ENCODE data around the gene DPEP1. TPM values are rescaled to one million over a fixed set of nuclear protein-coding genes. Genes with fewer than 3 reads are reported as not detected.

Gene DPEP1
- total RNA-seq, 1 experiment from 2014 or later: 1.1 TPM

GRCh38 chr16:89596061-89596689, 17.3 kb upstream of the DPEP1 start:
- H2AFZ ChIP-seq (ENCODE audit: low read length): no peak overlapping the region
- H3K56ac ChIP-seq (ENCODE audit: insufficient read length, low read depth, low read length): no peak overlapping the region
- no peak overlapping the region for H3K27ac ChIP-seq (ENCODE audit: insufficient read length, low read depth, low read length)
- no peak overlapping the region for H3T11ph ChIP-seq (ENCODE audit: low read length)
- no peaks in the 10 kb centered on the region for H4K20me1 ChIP-seq (ENCODE audit: control insufficient read depth, insufficient read depth, insufficient read length)
- H2BK12ac ChIP-seq (ENCODE audit: insufficient read length, low read depth, low read length): no peak overlapping the region
- no peak overlapping the region for H2BK5ac ChIP-seq (ENCODE audit: insufficient read length, low read length)
- Mint-ChIP-seq H3K9me3 (no peaks in the 10 kb centered on the region; a peak in 1 of 5 replicates), H3K4me1 (peaks cover 0 to 4% of the 10 kb centered on the region in 2 experiments; a peak in 1 of 4 replicates), H3K27ac (no peak overlapping the region), H3K27me3 (ENCODE audit: low read depth) (no peaks in the 10 kb centered on the region; the same call in 1 of the 2 replicates), H3K4me3 (no peak overlapping the region), H3K36me3 (ENCODE audit: insufficient read depth in 1 of 3, low read depth in 3 of 3) (peaks cover 0 to 6% (median 0%) of the 10 kb centered on the region in 3 experiments; a peak in 1 of 7 replicates)
- H4K91ac ChIP-seq (ENCODE audit: insufficient read length, low read depth, low read length): no peak overlapping the region
- H3K79me1 ChIP-seq (ENCODE audit: insufficient read depth, low read depth, low read length, poor library complexity, severe bottlenecking): no peaks in the 10 kb centered on the region
- no peak for DNase-seq
- H3K4me1 ChIP-seq (ENCODE audit: insufficient read depth, low read length): no peaks in the 10 kb centered on the region
- no peak overlapping the region for H3K18ac ChIP-seq (ENCODE audit: insufficient read length, low read depth, low read length)
- no peak overlapping the region for H4K8ac ChIP-seq (replicated peaks; ENCODE audit: insufficient read length, low read depth, low read length)
- no peaks in the 10 kb centered on the region for H3K79me2 ChIP-seq (ENCODE audit: insufficient read depth, low read length)
- H3K23me2 ChIP-seq (ENCODE audit: insufficient read length, low read depth, low read length, poor library complexity, severe bottlenecking): no peaks in the 10 kb centered on the region
- no peak overlapping the region for H2BK15ac ChIP-seq (ENCODE audit: low read depth, low read length)
- no peak overlapping the region for H4K5ac ChIP-seq (ENCODE audit: insufficient read length, low read depth, low read length)
- no peak overlapping the region for H2BK120ac ChIP-seq (ENCODE audit: low read depth, low read length, poor library complexity, severe bottlenecking)
- no peaks in the 10 kb centered on the region for H3K9me3 ChIP-seq (ENCODE audit: control insufficient read depth, low read depth, low read length)
- WGBS (ENCODE audit: extremely low coverage, insufficient read length, low lambda C conversion rate): no CpG with 5 or more reads among the region's 25 CpGs
- no peak overlapping the region; the same call in 1 of the 2 replicates for H3K14ac ChIP-seq (ENCODE audit: insufficient read depth, low read length)
- no peak for TF ChIP-seq CTCF (conservative IDR thresholded peaks at IDR 0.05)
- no peak overlapping the region for H3K4ac ChIP-seq (ENCODE audit: low read depth, low read length)
- no peaks in the 10 kb centered on the region for H3K27me3 ChIP-seq (ENCODE audit: insufficient read depth, low read length)
- H3K4me2 ChIP-seq (ENCODE audit: insufficient read depth, insufficient read length, low read length): no peak overlapping the region
- H3K9ac ChIP-seq (ENCODE audit: extremely low read depth, insufficient read length, low read length): no peak overlapping the region
- H2AK5ac ChIP-seq (ENCODE audit: insufficient read length, low read length): no peak overlapping the region
- H2BK20ac ChIP-seq (ENCODE audit: low read depth, low read length, poor library complexity, severe bottlenecking): no peak overlapping the region
- no peak overlapping the region for H3K23ac ChIP-seq (ENCODE audit: insufficient read length, low read depth, low read length)

Data from H9 (cell line).